Measurements from ENCODE around the gene SCRN1. TPM values are rescaled to one million over a fixed set of nuclear protein-coding genes. Genes with fewer than 3 reads are reported as not detected.

The SCRN1 gene
- total RNA-seq, 4 donors from 2014 or later, result 26.6 to 38.5 (median 32.9) TPM

GRCh38 chr7:29937132-29937531 lies 52.5 kb downstream of the SCRN1 start:
- Histone ChIP-seq H3K27me3 (no peaks in the 10 kb centered on the region), H3K36me3 (peaks cover 0 to 7% of the 10 kb centered on the region in 2 donors), H3K27ac (no peak overlapping the region), H3K4me1 (no peaks in the 10 kb centered on the region), H3K4me3 (replicated peaks in 1 of 3) (no peak overlapping the region), H3K9me3 (no peaks in the 10 kb centered on the region)
- intact Hi-C loops (cut with DNase I), result no loop called here
- TF ChIP-seq POLR2A (IDR thresholded peaks at IDR 0.05) (no peak), CTCF (IDR thresholded peaks at IDR 0.05) (no peak)
- 93 to 97% methylated on average over 3 of the region's 3 CpGs for WGBS, 2 donors
- DNase-seq, result no peak

- no peak overlapping the region for H3K4me3 ChIP-seq (replicated peaks in 1 of 3)
- H3K27me3 ChIP-seq, result no peaks in the 10 kb centered on the region
- peaks cover 0 to 7% of the 10 kb centered on the region in 2 donors for H3K36me3 ChIP-seq
- no peaks in the 10 kb centered on the region for H3K9me3 ChIP-seq
- no peak for DNase-seq
- H3K27ac ChIP-seq, result no peak overlapping the region
- no peaks in the 10 kb centered on the region for H3K4me1 ChIP-seq
- WGBS, 2 donors, result 89 to 91% methylated on average over 2 of the region's 2 CpGs
- intact Hi-C loops (cut with DNase I), result no loop called here
- TF ChIP-seq POLR2A (IDR thresholded peaks at IDR 0.05), result no peak
- no peak for TF ChIP-seq CTCF (IDR thresholded peaks at IDR 0.05)
Observed at GRCh38 chr7:29935111-29935510, 54.5 kb downstream of the SCRN1 start.

- H3K36me3 ChIP-seq, result no peaks in the 10 kb centered on the region
- no peak for DNase-seq
Observed at GRCh38 chr7:29929018-29929807, 60.4 kb downstream of the SCRN1 start.

GRCh38 chr7:29926741-29927140 lies 62.9 kb downstream of the SCRN1 start:
- Histone ChIP-seq H3K4me1 (no peaks in the 10 kb centered on the region), H3K9me3 (no peaks in the 10 kb centered on the region), H3K36me3 (peaks cover 0 to 4% of the 10 kb centered on the region in 2 donors), H3K27ac (no peak overlapping the region), H3K4me3 (replicated peaks in 1 of 3) (no peak overlapping the region), H3K27me3 (no peaks in the 10 kb centered on the region)
- intact Hi-C loops (cut with DNase I), result loop anchor here (10.0 kb wide), 1 partner anchor 182 kb away; no protein-coding TSS in a partner anchor
- WGBS, 2 donors, result 80 to 81% methylated on average over 5 of the region's 5 CpGs
- DNase-seq, result no peak
- TF ChIP-seq POLR2A (IDR thresholded peaks at IDR 0.05) (no peak), CTCF (IDR thresholded peaks at IDR 0.05) (no peak)

More at GRCh38 chr7:29929018-29929807, 60.4 kb downstream of the SCRN1 start:
- TF ChIP-seq POLR2A (IDR thresholded peaks at IDR 0.05) (no peak), CTCF (IDR thresholded peaks at IDR 0.05) (no peak)
- H3K27me3 ChIP-seq, result no peaks in the 10 kb centered on the region
- no peak overlapping the region for H3K27ac ChIP-seq
- WGBS, 2 donors, result 89 to 92% methylated on average over 17 of the region's 17 CpGs
- H3K9me3 ChIP-seq, result no peaks in the 10 kb centered on the region
- no peak overlapping the region for H3K4me3 ChIP-seq (replicated peaks in 1 of 3)
- H3K4me1 ChIP-seq, result no peaks in the 10 kb centered on the region
- intact Hi-C loops (cut with DNase I), result loop anchor here (10.0 kb wide), 1 partner anchor 184 kb away; no protein-coding TSS in a partner anchor

- TF ChIP-seq CTCF (IDR thresholded peaks at IDR 0.05), result no peak
- no peak for TF ChIP-seq POLR2A (IDR thresholded peaks at IDR 0.05)
- Histone ChIP-seq H3K36me3 (peaks cover 0 to 4% of the 10 kb centered on the region in 2 donors), H3K9me3 (no peaks in the 10 kb centered on the region), H3K27ac (no peak overlapping the region), H3K4me1 (no peaks in the 10 kb centered on the region), H3K4me3 (replicated peaks in 1 of 3) (no peak overlapping the region), H3K27me3 (no peaks in the 10 kb centered on the region)
- WGBS, 2 donors, result 94 to 98% methylated on average over 15 of the region's 15 CpGs
- DNase-seq, result no peak
- intact Hi-C loops (cut with DNase I), result loop anchor here (10.0 kb wide), 1 partner anchor 181 kb away; no protein-coding TSS in a partner anchor
Observed at GRCh38 chr7:29926216-29926615, 63.4 kb downstream of the SCRN1 start.

Data from thyroid gland (tissue), 4 donors.